ENCODE measurements around the gene SLC9C1. TPM values are rescaled to one million over a fixed set of nuclear protein-coding genes. Genes with fewer than 3 reads are reported as not detected.

The SLC9C1 gene
- total and polyA plus RNA-seq, 2 of the 4 experiments (the other 2 are of a cell fraction) = not detected

DNA sequence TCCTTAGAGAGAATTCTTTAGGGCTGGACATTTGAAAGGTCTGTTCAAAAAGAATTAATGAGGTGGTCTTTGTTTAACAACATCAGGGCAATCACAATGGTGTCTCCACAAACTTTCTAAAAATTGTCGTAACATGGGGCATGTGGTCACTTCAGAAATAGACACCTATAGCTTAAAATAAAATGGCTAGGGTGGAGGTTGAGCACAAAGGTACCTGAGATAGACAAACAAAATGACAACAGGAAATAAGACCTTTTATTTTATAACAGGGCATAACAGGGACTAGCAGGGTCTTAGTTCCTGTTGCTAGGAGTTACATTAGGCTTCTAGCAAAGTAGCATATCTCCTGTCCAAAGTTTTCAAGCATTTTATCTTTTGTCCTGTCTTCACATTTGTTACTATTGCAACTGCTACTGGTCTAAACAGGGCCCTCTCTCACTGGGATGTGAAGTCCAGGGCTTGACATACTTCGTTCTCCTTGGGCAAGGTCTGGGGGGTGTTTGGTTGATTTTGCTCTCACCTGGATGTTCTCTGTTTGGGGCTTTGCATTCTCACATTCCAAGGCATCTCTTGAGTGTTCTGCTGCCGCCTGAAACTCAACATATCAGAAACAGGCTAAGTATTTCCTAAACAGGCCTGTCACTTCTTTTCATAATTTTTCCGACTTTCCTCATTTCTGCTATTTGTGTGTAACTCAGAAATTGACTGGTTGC is 163.9 kb downstream of the SLC9C1 start:
- no TSS peak for BruUV-seq (replicated peaks)
- no peak for TF ChIP-seq MXI1 (IDR thresholded peaks at IDR 0.05; ENCODE audit: borderline replicate concordance, low read depth, low read length)
- TF ChIP-seq MAZ (IDR thresholded peaks at IDR 0.05; ENCODE audit: borderline replicate concordance, low read depth, low read length) = no peak
- no peak for TF ChIP-seq FOS (IDR thresholded peaks at IDR 0.05; ENCODE audit: low read depth, low read length)
- TF ChIP-seq BHLHE40 (IDR thresholded peaks at IDR 0.05; ENCODE audit: low read depth, low read length) = no peak
- no peak for TF ChIP-seq MAFK (IDR thresholded peaks at IDR 0.05; ENCODE audit: low read depth, low read length)
- TF ChIP-seq RCOR1 (IDR thresholded peaks at IDR 0.05; ENCODE audit: insufficient replicate concordance, low read length) = no peak
- TF ChIP-seq CEBPB (IDR thresholded peaks at IDR 0.05; ENCODE audit: low read depth, low read length) = no peak
- TF ChIP-seq, protein P1, sequence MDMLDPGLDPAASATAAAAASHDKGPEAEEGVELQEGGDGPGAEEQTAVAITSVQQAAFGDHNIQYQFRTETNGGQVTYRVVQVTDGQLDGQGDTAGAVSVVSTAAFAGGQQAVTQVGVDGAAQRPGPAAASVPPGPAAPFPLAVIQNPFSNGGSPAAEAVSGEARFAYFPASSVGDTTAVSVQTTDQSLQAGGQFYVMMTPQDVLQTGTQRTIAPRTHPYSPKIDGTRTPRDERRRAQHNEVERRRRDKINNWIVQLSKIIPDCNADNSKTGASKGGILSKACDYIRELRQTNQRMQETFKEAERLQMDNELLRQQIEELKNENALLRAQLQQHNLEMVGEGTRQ (IDR thresholded peaks at IDR 0.05; ENCODE audit: low read depth, low read length) = no peak
- no peak for TF ChIP-seq RFX5 (IDR thresholded peaks at IDR 0.05; ENCODE audit: low read depth, low read length)
- TF ChIP-seq, protein P2, sequence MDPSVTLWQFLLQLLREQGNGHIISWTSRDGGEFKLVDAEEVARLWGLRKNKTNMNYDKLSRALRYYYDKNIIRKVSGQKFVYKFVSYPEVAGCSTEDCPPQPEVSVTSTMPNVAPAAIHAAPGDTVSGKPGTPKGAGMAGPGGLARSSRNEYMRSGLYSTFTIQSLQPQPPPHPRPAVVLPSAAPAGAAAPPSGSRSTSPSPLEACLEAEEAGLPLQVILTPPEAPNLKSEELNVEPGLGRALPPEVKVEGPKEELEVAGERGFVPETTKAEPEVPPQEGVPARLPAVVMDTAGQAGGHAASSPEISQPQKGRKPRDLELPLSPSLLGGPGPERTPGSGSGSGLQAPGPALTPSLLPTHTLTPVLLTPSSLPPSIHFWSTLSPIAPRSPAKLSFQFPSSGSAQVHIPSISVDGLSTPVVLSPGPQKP (IDR thresholded peaks at IDR 0.05; ENCODE audit: borderline replicate concordance, low read depth, low read length) = no peak
- TF ChIP-seq POLR2A (IDR thresholded peaks at IDR 0.05; ENCODE audit: low read depth, low read length) = no peak
- no peak for TF ChIP-seq CHD1 (IDR thresholded peaks at IDR 0.05; ENCODE audit: low read depth, low read length)
- TF ChIP-seq SMC3 (IDR thresholded peaks at IDR 0.05; ENCODE audit: low read depth, low read length) = no peak
- no peak for TF ChIP-seq NFE2L2 (IDR thresholded peaks at IDR 0.05; ENCODE audit: low read depth, low read length)
- TF ChIP-seq RAD21 (IDR thresholded peaks at IDR 0.05; ENCODE audit: low read length) = no peak

More for the DNA sequence above, 163.9 kb downstream of the SLC9C1 start:
- WGBS, 2 experiments (ENCODE audit: extremely low coverage in 2 of 2, insufficient read length in 1 of 2) = 100% methylated on average over 2 of the region's 4 CpGs; no CpG with 5 or more reads in 1 of the 2 experiments
- dilution Hi-C loops (cut with HindIII; ENCODE audit: low sequenced_read_pairs, unreplicated experiment) = no loop called here
- H2BK120ac ChIP-seq (ENCODE audit: low read depth, low read length) = no peak overlapping the region
- H2AK9ac ChIP-seq (replicated peaks; ENCODE audit: low read depth, low read length, poor library complexity) = no peak overlapping the region
- CTCF ChIA-PET = interaction anchor here (2.2 kb wide), 1 partner anchor 18 kb away, joined by 5 read pairs; no protein-coding TSS in a partner anchor
- H2AK5ac ChIP-seq (ENCODE audit: low read depth, low read length) = no peak overlapping the region
- H2BK5ac ChIP-seq (ENCODE audit: low read depth, low read length, poor library complexity, severe bottlenecking) = no peak overlapping the region
- H3K27ac ChIP-seq (ENCODE audit: insufficient read depth, low read length) = no peak overlapping the region
- H3K4me2 ChIP-seq (ENCODE audit: low read depth, low read length) = no peak overlapping the region
- ATAC-seq (ENCODE audit: low read depth) (no peak), DNase-seq (no peak)
- POLR2A ChIA-PET (ENCODE audit: unreplicated experiment) = no interaction called here
- no peak overlapping the region for H3K56ac ChIP-seq (ENCODE audit: extremely low read depth, insufficient read depth, low read length)
- no peaks in the 10 kb centered on the region; the same call in 1 of the 2 replicates for H3K36me3 ChIP-seq (ENCODE audit: control insufficient read depth, insufficient read depth, low read length)
- no peak overlapping the region for H2BK20ac ChIP-seq (ENCODE audit: low read depth, low read length)
- H3K9me3 ChIP-seq (ENCODE audit: control insufficient read depth, insufficient read depth, low read length) = no peaks in the 10 kb centered on the region
- intact Hi-C loops (cut with micrococcal nuclease) = no loop called here
- H2AFZ ChIP-seq (replicated peaks; ENCODE audit: low read length, poor library complexity) = no peak overlapping the region
- H3K14ac ChIP-seq (replicated peaks; ENCODE audit: low read depth, low read length) = no peak overlapping the region
- in situ Hi-C loops (cut with MboI; ENCODE audit: low sequenced_read_pairs) = loop anchor here (25.0 kb wide), 1 partner anchor 382 kb away; no protein-coding TSS in a partner anchor
- no peak overlapping the region for H3K9ac ChIP-seq (ENCODE audit: low read depth, low read length)
- no peak overlapping the region for H4K5ac ChIP-seq (ENCODE audit: low read depth, low read length)
- H2BK15ac ChIP-seq (ENCODE audit: low read depth, low read length) = no peak overlapping the region
- H3K4ac ChIP-seq (ENCODE audit: low read depth, low read length) = no peak overlapping the region
- H4K8ac ChIP-seq (ENCODE audit: low read depth in 2 of 2, low read length in 2 of 2) = no peak overlapping the region
- no peaks in the 10 kb centered on the region for H3K27me3 ChIP-seq (ENCODE audit: control insufficient read depth, insufficient read depth, low read length)
- peaks cover 3% of the 10 kb centered on the region; the same call in 1 of the 2 replicates for H3K9me1 ChIP-seq (ENCODE audit: insufficient read depth, low read length)
- no peak overlapping the region for H4K91ac ChIP-seq (ENCODE audit: insufficient read depth, low read depth, low read length)
- no peak overlapping the region for H3K4me3 ChIP-seq (ENCODE audit: insufficient read depth, low read depth, low read length)
- H3K79me1 ChIP-seq (ENCODE audit: low read depth in 1 of 2, low read length in 2 of 2) = no peaks in the 10 kb centered on the region
- H3K23ac ChIP-seq (ENCODE audit: low read depth, low read length) = no peak overlapping the region
- H3K4me1 ChIP-seq (ENCODE audit: control insufficient read depth, insufficient read depth, low read length) = peaks cover 4% of the 10 kb centered on the region; the same call in 1 of the 2 replicates
- no peak overlapping the region for H3K18ac ChIP-seq (ENCODE audit: low read depth, low read length)
- H4K20me1 ChIP-seq (ENCODE audit: insufficient read depth, low read length) = no peaks in the 10 kb centered on the region

Measured in IMR-90 (cell line).